ENCODE data around the gene RAD51B.
"Not testable (repeated sequence)": the region's sequence is repeated elsewhere in the genome, so short reads cannot be mapped to it uniquely, and the experiment has no call there.

The RAD51B gene

DNA sequence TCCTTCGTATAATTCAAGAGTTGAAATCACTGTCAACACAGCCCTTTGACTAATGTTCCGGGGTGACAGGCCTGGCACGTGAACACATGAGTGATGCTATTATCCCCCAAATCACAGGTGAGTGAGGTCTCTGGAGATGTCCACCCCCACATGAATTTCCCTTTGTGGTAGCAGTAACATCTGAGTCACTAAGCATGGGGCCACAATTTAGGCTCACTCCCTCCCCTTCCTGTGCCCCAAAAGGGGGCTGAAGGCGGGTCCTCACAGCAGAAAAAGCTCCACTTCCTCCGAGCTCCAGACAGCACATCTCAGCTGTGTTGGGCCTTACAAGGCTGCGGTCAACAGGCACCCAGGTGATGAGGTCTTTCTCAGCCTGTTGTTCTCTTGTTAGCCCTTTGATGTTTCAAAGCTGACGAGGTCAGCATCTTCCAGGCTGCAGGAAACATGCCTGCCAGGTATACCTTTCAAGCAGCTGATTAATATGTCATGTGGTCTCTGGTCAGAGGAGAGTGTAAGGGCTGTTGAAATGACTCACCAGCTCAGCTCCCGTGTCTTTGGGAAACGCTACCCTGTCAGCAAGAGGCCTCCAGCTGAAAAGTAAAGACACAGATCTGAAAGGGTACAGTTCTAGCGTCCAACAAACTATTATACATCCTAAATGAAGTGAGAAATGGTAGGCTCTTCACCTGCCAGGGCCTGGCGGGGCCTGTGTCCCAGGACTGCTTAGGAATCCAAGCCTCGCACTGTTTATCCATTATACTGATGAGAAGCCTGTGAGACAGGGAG lies 866.0 kb downstream of the RAD51B start:
- no peak for DNase-seq (ENCODE audit: low spot score)

DNA sequence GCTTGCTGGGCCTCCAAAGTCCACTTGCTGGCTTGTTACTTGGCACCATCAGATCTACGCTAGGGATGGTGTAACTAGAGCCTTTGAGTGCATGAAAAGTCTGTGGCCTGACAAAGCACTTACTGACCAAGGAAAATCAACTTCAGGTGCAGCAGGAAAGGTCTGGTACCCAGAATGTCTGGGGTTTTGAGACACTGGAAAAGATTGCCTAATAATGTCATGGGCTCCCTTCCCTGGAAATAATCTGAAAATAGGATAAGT lies 866.6 kb downstream of the RAD51B start:
- DNase-seq (ENCODE audit: low spot score): no peak

DNA sequence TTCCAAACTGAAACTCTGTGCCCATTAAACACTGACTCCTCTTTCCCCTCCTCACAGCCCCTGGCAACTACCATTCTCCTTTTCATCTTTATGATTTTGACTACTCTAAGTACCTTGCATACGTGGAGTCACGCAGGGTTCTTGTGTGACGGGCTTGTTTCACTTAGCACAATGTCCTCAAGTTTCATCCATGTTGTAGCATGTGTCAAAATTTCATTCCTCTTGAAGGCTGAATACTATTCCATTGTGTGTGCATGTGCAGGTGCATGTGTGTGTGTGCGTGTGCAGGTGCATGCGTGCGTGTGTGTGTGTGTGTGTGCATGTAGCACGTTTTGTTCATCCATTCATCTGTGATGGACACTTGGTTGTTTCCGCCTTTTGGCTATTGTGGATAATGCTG lies 867.1 kb downstream of the RAD51B start:
- DNase-seq (ENCODE audit: low spot score): no peak

GRCh38 chr14:68687746-68688145 lies 868.2 kb downstream of the RAD51B start:
- DNase-seq (ENCODE audit: low spot score): no peak

DNA sequence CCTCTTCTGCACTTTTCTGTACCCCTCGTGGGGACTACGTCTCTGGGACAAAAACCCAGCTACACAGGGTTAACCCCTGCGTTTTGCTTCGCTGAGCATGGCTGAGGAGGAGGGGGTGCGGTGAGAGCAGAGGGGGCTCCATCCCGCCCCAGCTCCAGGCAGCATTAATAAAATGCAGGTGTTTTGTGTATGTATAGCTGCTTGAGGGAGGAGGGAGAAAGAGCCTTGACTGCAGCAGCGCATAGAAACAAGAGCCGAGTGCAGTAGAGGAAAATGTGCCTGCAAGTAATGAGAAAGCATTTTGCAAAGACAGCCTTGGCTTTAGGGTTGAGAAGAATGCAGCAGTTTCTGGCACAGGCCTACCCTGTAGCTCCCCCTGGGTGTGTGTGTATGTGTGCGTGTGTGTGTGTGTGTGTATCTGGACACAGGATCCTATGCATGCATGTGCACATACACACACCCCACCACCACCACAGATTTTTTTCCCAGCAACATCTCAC lies 869.3 kb downstream of the RAD51B start:
- DNase-seq (ENCODE audit: low spot score): no peak

DNA sequence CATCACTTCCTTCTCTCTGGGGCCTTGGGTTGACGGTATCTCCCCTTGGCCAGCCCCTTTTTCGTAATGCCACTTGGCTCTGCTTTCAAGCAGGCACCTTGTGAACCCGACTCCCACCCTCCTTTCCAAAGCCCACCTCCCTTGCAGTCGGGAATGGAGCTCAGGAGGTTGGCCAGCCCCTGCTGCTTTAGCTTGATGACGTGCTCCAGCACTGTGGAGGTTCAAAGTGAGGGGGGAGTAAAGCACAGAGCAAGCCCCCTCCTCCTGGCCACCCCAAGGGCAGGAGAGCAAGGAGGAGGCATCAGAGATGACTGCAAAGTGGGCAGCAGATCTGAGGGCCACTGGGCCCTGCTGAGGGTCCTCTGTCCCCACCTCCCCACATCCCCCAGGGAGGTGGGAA lies 869.9 kb downstream of the RAD51B start:
- no peak for DNase-seq (ENCODE audit: low spot score)

DNA sequence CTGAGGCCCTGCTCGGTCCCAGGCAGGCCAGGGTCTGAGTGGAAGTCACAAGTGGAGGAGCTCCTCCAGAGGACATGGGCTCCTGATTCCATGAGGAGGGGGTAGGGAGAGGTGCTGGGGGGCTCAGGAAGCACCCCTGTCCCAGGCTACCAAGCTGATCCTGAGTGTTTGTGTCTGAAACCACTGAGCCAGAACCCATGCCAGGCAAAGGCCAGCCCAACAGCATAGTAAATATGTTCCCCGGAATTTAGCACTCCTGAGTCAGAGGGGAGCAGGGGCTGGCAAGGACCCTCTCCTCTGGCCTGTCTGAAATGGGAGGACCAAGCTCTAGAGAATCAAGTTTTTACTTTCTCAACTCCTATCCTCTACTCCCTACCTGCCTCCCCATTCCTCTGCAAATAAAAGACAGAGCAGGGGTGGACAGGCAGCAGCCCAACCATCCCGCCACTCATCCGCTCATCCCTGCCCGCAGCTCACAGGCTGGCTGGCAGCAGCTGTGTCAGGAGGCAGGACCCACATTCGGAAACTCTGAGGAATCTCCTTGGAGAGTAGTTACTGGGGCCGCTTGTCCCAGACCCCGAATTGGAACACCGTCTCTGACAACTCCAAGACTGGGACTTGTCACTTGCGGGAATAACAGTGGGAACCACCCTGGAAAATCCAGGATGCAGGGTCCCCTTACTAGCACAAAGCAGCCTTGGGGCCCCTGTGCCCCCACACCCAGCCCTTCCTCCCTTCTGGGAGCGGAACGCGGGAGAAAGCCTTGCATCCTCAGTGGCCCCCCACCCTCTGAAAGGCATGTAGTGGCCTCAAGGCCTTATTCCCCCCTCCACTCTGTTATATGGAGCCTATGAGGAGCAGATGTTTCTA lies 870.7 kb downstream of the RAD51B start:
- no peak for DNase-seq (ENCODE audit: low spot score)

DNA sequence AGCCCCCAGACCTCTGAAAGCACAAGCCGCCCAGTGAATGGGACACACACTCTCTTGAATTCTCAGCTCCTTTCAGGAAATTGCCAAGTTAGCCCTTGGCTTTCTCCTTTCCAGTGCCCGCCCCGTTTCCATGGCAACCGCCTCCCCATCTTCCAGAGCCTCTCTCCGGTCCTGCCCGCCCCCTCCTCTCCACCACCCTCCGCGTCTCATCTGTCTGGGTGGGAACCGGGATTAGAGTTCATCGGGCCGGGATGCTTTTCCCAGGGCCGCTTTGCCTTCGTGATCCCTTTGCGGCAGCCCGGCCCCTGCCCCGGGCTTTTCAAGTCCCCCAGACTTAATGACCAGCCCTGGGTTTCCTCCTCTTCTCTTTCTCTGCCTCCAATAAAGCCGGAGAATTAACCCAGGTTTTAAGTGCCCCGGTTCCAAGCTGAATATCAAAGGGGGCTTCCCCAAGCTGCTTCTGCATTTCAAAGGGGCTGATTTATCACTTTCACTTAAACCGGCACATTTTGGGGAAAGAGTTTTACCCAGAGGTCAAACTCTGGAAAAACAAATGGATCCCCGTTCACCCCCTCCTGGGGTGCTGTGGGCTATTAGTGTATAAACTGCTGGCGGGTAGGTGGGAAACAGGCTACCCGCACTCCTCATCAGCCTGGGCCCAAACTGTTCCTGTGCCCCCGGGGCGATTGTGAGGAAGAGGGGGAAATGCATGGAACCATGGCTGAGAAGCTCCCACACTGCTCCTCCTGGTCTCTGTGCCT lies 871.6 kb downstream of the RAD51B start:
- peak; percentile 40 for DNase-seq (ENCODE audit: low spot score)

DNA sequence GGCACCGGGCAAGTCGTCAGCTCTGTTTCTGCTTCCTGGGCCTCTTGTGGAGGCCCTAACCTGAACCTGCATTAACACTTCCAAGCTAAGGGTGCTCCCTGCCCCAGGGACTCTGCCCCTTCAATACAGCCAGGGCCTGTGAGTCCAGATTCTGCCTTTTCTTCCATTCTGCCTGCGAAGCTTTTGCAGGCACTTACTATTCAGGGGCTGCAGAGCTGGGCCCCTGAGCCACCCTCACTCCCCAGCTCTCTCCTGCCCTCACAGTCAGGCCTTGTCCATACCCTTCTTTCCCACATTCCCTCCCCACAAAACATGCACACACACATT lies 872.2 kb downstream of the RAD51B start:
- no peak for DNase-seq (ENCODE audit: low spot score)

DNA sequence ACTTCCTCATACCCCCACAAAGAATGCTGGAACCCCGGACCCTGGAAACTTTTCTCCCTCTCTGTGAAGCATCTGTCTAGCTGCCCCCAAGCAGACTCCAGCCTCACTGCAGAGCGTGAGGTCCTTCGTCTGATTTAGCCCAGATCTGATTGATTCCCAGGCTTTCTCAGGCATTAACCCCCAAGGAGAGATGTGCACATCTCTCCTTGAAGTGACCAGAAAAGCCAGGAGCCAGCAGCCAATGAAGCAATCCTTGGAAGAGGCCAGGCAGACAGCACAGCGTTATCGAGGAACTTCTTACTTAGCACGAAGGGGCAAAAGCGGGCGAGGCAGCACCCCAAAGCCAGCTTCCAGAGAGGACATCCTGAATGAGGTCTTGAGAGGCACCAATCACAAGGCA lies 872.6 kb downstream of the RAD51B start:
- DNase-seq (ENCODE audit: low spot score): no peak

DNA sequence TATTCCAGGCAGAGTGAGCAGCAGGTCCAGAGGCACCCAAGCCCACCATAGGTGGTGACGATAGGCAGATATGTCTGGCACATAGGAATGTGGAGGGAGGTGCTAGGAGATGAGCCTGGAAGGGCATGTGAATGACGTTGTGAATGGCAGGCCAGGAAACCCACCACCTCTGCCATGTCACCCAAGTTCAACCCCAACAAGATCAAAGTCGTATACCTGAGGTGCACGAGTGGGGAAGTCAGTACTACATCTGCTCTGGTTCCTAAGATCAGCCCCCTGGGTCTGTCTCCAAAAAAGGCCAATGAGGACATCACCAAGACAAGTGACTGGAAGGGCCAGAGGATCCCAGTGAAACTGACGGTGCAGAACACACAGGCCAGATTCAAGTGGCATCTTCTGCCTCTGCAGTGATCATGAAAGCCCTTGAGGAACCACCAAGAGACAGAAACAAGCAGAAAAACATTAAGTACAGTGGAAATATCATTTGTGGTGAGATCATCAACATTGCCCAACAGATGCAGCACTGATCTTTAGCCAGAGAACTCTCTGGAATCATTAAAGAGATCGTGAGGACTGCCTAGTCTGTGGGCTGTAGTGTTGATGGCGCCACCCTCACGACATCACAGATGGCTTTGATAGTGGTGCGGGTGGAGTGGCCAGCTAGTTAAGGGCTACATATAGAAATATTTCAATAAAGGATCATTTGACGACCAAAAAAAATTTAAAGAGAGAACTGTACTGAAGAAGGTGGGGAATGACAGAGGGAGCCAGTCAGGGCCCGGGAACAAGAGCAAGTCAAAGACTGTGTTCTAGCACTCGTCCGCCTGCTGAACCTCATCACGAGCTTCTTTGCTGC lies 873.6 kb downstream of the RAD51B start:
- no peak for DNase-seq (ENCODE audit: low spot score)

GRCh38 chr14:68693926-68694325 lies 874.3 kb downstream of the RAD51B start:
- DNase-seq (ENCODE audit: low spot score): no peak

DNA sequence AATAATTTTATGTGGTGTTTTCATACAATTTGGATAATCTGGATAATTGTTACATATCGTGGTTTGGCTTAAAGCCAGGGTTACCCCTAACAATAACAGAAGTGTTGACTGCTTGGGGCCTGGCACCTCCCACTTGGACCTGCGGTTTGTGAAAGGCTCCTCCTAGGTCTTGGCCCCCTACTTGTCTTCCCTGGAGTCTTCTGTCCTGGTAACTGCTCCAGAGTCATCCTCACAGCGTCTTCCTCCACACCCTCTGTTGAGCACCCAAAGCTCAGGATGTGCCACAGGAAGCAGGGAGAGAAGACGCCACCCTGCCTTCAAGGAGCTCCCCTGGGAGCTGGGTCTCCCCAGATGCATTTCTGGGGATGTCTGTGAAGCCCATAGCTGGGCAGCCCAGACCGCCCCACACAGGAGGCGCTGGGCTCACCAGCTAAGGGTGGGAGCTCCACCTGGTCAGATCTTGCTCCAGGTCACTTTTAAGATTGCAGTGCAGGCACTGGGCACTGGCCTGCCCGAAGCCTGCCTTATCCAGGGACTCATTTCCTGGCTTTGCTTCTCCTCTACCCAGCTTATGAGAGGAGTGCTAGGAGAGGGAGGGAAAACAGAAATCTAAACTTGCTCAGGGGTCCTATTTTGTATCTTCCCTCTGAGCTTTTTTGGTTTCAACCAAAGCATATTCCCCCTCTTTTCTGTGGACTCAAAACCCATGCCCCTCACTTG lies 875.1 kb downstream of the RAD51B start:
- DNase-seq (ENCODE audit: low spot score): no peak

GRCh38 chr14:68695326-68695768 lies 875.8 kb downstream of the RAD51B start:
- DNase-seq (ENCODE audit: low spot score): no peak

- DNase-seq (ENCODE audit: low spot score): no peak
Observed at GRCh38 chr14:68695856-68696255, 876.3 kb downstream of the RAD51B start.

- DNase-seq (ENCODE audit: low spot score): no peak
Observed at GRCh38 chr14:68696266-68696665, 876.7 kb downstream of the RAD51B start.

DNA sequence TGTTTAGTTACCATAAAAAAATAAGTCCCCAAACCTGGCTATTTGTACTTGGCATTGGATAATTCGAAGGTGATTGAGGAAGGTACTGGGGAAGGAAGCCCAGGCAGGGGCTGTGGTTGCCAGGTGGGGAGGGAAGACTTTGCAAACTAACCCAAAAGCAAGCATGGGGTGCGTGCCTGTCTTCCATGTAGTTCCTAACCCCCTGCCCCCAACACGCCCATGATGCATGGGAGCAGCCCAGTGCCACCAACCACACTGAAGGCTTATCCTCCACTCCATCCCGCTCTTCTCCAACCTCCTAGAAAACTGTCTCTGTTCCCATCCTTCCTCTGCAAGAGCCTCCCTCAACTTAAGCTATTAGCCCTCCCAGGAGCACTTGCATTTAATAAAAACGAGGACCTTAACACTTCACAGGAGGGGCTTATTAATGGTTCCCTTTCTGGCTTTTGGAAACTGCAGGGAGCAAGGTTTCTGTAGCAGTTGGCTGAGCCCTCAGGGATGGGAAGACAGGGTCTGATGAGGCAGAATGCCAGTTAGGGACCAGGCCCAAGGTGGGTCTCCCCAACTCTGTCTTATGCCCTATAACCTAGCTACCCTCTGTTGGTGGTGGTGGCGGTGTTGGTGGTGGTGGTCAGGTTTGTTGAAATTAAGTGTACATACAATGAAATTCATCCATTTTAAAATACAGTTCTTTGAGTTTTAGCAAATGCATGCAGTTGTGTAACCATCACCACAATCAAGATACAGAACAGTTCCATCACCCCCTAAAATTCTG lies 877.3 kb downstream of the RAD51B start:
- no peak for DNase-seq (ENCODE audit: low spot score)

DNA sequence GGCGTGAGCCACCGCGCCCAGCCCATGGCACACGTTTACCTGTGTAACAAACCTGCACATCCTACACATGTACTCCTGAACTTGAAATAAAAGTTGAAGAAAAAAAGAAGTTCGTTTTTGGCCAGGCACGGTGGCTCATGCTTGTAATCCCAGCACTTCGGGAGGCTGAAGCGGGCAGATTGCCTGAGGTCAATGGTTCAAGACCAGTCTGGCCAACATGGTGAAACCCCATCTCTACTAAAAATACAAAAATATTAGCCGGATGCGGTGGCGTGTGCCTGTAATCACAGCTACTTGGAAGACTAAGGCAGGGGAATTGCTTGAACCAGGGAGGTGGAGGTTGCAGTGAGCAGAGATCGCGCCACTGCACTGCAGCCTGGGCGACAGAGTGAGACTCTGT lies 879.2 kb downstream of the RAD51B start:
- not testable (repeated sequence) for DNase-seq (ENCODE audit: low spot score)

DNA sequence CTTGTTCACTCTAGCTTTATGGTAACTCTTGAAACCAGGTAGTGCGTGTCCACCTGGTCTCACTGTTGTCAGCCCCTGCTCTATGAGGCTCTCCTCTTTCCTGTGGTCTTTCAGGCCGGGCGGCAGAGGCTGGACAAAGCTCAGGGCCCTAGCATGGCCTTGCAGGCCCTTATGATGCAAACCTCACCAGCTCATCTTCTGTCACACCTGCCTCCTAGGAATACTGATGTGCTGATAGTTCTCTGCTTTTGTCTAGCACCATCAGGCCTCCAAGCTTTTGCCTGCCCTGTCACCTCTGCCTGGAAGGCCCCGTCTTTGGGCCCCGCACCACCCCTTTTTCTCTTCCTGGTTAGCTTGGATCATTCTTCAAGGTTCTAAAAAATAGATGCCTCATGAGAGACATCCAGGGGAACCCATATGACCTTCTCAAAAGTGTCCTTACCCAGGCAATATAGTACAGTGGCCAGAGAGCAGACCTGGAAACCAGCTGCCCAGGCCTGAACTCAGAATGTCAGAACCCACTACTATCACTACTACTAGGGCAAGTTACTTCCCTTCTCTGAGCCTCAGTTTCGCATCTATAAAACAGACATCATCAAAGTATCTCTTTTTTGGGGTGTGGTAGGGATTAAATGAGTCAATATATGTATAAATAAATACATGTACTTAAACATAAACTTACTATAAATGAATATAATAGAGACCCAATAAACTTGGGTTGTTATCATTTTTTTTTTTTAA lies 881.6 kb downstream of the RAD51B start:
- DNase-seq (ENCODE audit: low spot score): no peak

DNA sequence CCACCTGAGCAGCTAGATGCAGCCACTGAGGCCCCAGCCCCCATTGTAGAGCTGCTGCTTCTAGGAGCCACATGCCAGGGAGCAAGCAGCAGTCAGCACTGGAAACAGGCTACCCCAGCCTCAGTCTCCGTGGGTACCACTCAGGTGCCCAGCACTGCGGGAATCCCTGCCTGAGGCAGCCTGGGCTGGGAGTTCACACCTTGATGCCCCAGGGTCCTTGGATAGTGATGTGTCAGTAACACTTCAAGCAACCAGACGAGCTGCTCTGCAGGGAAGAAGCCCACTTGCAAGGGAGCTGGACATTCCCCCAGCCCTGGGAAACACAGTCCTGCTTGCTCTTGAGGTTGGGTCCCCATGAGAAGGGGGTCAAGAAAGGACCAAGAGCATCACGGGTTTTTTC lies 882.6 kb downstream of the RAD51B start:
- no peak for DNase-seq (ENCODE audit: low spot score)

Data from globus pallidus (tissue), 1 donor.